ENCODE results near the gene KPNA5. TPM values are rescaled to one million over a fixed set of nuclear protein-coding genes. Genes with fewer than 3 reads are reported as not detected.
"Not testable (repeated sequence)": the region's sequence is repeated elsewhere in the genome, so short reads cannot be mapped to it uniquely, and the experiment has no call there.

KPNA5 gene
- total and polyA plus RNA-seq, 10 donors: 3.0 to 29.6 (median 17.2) TPM

DNA sequence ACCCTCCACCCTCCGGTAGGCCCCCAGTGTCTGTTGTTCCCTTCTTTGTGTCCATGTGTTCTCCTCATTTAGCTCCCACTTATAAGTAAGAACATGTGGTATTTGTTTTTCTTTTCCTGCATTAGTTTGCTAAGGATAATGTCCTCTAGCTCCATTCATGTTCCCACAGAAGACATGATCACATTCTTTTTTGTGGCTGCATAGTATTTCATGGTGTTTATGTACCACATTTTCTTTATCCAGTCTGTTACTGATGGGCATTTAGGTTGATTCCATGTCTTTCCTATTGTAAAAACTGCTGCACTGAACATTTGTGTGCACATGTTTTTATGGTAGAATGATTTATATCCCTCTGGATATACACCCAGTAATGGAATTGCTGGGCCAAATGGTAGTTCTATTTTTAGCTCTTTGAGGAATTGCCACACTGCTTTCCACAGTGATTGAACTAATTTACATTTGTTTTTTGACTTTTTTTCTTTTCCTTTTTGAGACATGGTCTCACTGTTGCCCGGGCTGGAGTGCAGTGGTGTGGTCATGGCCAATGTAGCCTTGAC is 4.5 kb downstream of the KPNA5 start:
- Histone ChIP-seq H3K27me3 (replicated peaks in 1 of 7) (no peaks in the 10 kb centered on the region), H3K36me3 (peaks cover 0 to 28% (median 3%) of the 10 kb centered on the region in 6 donors), H3K4me1 (peaks cover 9 to 69% (median 35%) of the 10 kb centered on the region in 6 donors), H3K9me3 (peaks cover 0 to 4% (median 0%) of the 10 kb centered on the region in 8 donors), H3K4me3 (no peak overlapping the region), H3K27ac (no peak overlapping the region)
- intact Hi-C loops (cut with DNase I; ENCODE audit: low total_unique reads): no loop called here
- TF ChIP-seq POLR2AphosphoS5 (IDR thresholded peaks at IDR 0.05): no peak
- TF ChIP-seq, protein P1, sequence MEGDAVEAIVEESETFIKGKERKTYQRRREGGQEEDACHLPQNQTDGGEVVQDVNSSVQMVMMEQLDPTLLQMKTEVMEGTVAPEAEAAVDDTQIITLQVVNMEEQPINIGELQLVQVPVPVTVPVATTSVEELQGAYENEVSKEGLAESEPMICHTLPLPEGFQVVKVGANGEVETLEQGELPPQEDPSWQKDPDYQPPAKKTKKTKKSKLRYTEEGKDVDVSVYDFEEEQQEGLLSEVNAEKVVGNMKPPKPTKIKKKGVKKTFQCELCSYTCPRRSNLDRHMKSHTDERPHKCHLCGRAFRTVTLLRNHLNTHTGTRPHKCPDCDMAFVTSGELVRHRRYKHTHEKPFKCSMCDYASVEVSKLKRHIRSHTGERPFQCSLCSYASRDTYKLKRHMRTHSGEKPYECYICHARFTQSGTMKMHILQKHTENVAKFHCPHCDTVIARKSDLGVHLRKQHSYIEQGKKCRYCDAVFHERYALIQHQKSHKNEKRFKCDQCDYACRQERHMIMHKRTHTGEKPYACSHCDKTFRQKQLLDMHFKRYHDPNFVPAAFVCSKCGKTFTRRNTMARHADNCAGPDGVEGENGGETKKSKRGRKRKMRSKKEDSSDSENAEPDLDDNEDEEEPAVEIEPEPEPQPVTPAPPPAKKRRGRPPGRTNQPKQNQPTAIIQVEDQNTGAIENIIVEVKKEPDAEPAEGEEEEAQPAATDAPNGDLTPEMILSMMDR (IDR thresholded peaks at IDR 0.05 in 8 of 11, conservative IDR thresholded peaks at IDR 0.05 in 3 of 11): no peak
- no peak for TF ChIP-seq POLR2A (IDR thresholded peaks at IDR 0.05)
- no peak for DNase-seq
- WGBS, 5 donors: 81 to 90% (median 87%) methylated on average over 2 of the region's 2 CpGs

GRCh38 chr6:116686475-116687101 is 5.6 kb downstream of the KPNA5 start:
- H3K27me3 ChIP-seq (replicated peaks in 1 of 7); H3K9me3 ChIP-seq; intact Hi-C loops (cut with DNase I; ENCODE audit: low total_unique reads); H3K4me3 ChIP-seq; DNase-seq; H3K27ac ChIP-seq: not testable (repeated sequence)
- 68 to 88% (median 80%) methylated on average over 2 of the region's 2 CpGs for WGBS, 5 donors
- Histone ChIP-seq H3K4me1 (peaks cover 9 to 65% (median 34%) of the 10 kb centered on the region in 6 donors), H3K36me3 (peaks cover 0 to 37% (median 11%) of the 10 kb centered on the region in 6 donors)

DNA sequence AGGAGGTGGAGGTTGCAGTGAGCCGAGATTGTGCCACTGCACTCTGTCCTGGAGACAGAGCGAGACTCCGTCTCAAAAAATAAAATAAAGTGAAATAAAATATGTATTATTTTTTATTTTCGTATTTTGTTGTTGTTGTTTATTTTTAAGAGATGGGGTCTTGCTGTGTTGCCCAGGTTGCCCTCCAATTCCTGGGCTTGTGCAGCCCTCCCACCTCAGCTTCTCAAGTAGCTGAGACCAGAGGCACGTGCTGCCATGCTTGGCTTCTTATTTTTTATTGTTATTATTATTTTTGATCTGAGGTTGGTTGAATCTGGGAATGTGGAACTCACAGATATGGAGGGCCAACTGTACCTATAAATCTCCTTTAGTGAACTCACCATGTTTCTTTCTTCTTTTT is 10.1 kb downstream of the KPNA5 start:
- H3K36me3 ChIP-seq: peaks cover 0 to 41% (median 19%) of the 10 kb centered on the region in 6 donors
- TF ChIP-seq, protein P1 (IDR thresholded peaks at IDR 0.05 in 8 of 11, conservative IDR thresholded peaks at IDR 0.05 in 3 of 11): no peak
- no peak for TF ChIP-seq POLR2AphosphoS5 (IDR thresholded peaks at IDR 0.05)
- H3K27ac ChIP-seq: no peak overlapping the region
- intact Hi-C loops (cut with DNase I; ENCODE audit: low total_unique reads): no loop called here
- H3K4me3 ChIP-seq: no peak overlapping the region
- no peak for DNase-seq
- no peaks in the 10 kb centered on the region for H3K27me3 ChIP-seq (replicated peaks in 1 of 7)
- H3K9me3 ChIP-seq: no peaks in the 10 kb centered on the region
- WGBS, 5 donors: 93 to 98% (median 96%) methylated on average over 5 of the region's 5 CpGs
- peaks cover 9 to 44% (median 27%) of the 10 kb centered on the region in 6 donors for H3K4me1 ChIP-seq

- WGBS, 5 donors: 90 to 100% (median 98%) methylated on average over 2 to 4 of the region's 4 CpGs
- peaks cover 0 to 41% (median 19%) of the 10 kb centered on the region in 6 donors for H3K36me3 ChIP-seq
- intact Hi-C loops (cut with DNase I; ENCODE audit: low total_unique reads): not testable (repeated sequence)
Measured at GRCh38 chr6:116692873-116693272, 11.9 kb downstream of the KPNA5 start.

GRCh38 chr6:116693275-116693674 is 12.3 kb downstream of the KPNA5 start:
- DNase-seq; H3K9me3 ChIP-seq; H3K27ac ChIP-seq; intact Hi-C loops (cut with DNase I; ENCODE audit: low total_unique reads); H3K27me3 ChIP-seq (replicated peaks in 1 of 7); H3K4me3 ChIP-seq: not testable (repeated sequence)
- H3K36me3 ChIP-seq: peaks cover 0 to 43% (median 19%) of the 10 kb centered on the region in 6 donors
- 93 to 100% (median 98%) methylated on average over 1 to 3 of the region's 3 CpGs for WGBS, 5 donors
- peaks cover 10 to 41% (median 20%) of the 10 kb centered on the region in 6 donors for H3K4me1 ChIP-seq

More at GRCh38 chr6:116692873-116693272, 11.9 kb downstream of the KPNA5 start:
- H3K4me3 ChIP-seq; DNase-seq; H3K27ac ChIP-seq; H3K27me3 ChIP-seq (replicated peaks in 1 of 7); H3K9me3 ChIP-seq: not testable (repeated sequence)
- H3K4me1 ChIP-seq: peaks cover 10 to 43% (median 22%) of the 10 kb centered on the region in 6 donors
